Sigmoid colon (tissue), 4 donors: Measurements from ENCODE around the gene TMEM207.

Source experiments
- EP300 ChIP-seq, 4 donors: sonication (generic); formaldehyde crosslinking; IDR thresholded peaks; one replicate each; pipeline ENCODE4 v1.6.1; 2017; ENCODE audit warnings: antibody characterized with exemption in 4 of 4
- POLR2A ChIP-seq, 2 donors: fragments of 450-650 bp; IDR thresholded peaks; one replicate each; pipeline ENCODE4 v1.6.1; 2016; ENCODE audit warnings: antibody characterized with exemption in 2 of 2, mild to moderate bottlenecking in 2 of 2, moderate library complexity in 2 of 2
- POLR2AphosphoS5 ChIP-seq, 4 donors: sonication (generic); formaldehyde crosslinking; IDR thresholded peaks; one replicate each; pipeline ENCODE4 v1.6.1; 2017; ENCODE audit warnings: antibody characterized with exemption in 4 of 4

DNA sequence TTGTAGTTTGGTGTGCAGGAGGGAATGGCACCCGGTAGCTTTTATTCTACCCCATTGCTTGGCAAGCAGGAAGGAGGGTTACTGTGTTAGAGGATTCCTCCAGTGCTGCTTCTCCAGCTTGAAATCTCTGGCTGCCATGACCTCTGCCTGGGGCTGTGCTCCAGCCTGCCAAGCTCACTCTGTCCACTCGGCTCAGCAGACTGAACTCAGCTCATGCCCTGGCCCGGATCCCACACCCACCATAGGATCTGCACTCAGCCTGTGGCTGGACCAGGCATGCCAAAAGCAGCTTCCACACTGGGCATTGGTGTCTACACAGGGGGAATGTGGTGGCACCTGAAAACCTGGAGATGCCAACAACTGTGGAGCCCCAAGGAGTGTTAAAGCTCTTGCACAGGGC is 35.4 kb downstream of the TMEM207 start:
- TF ChIP-seq POLR2A (IDR thresholded peaks at IDR 0.05) (no peak), POLR2AphosphoS5 (IDR thresholded peaks at IDR 0.05) (no peak), EP300 (IDR thresholded peaks at IDR 0.05) (no peak)
